A549 (cell line): ENCODE measurements around the gene ZNF557.

Experiments used
- CEBPB ChIP-seq, 2 experiments: fragments of >200 bp in 1 of 2; sonication (Bioruptor Twin) in 1 of 2; formaldehyde crosslinking in 1 of 2; IDR thresholded peaks; 2 replicates each; pipeline ENCODE4 v1.6.1; 2012 to 2016
- CHD2 ChIP-seq: fragments of 150-350 bp; IDR thresholded peaks from 2 replicates; pipeline ENCODE4 v1.6.1; 2014; ENCODE audit warnings: low read length; ENCODE audit not compliant: partially characterized antibody
- CHD4 ChIP-seq: fragments of 200-600 bp; sonication (generic); IDR thresholded peaks from 2 replicates; pipeline ENCODE4 v1.6.1; 2016; ENCODE audit warnings: antibody characterized with exemption, mild to moderate bottlenecking, borderline replicate concordance
- EP300 ChIP-seq, 2 experiments: fragments of >200 bp; sonication (Bioruptor Twin); formaldehyde crosslinking; IDR thresholded peaks; 2 replicates in 1 of 2; 3 replicates in 1 of 2; pipeline ENCODE4 v1.6.1; 2016 to 2017
- ESRRA ChIP-seq: fragments of 150-350 bp; IDR thresholded peaks from 2 replicates; pipeline ENCODE4 v1.6.1; 2014; ENCODE audit warnings: mild to moderate bottlenecking, low read length, borderline replicate concordance
- FOSB ChIP-seq: fragments of 250-450 bp; sonication (Bioruptor Pico); IDR thresholded peaks from 2 replicates; pipeline ENCODE4 v1.5.0; 2020; ENCODE audit warnings: mild to moderate bottlenecking, moderate library complexity
- HDAC2 ChIP-seq: fragments of 200-600 bp; sonication (generic); IDR thresholded peaks from 2 replicates; pipeline ENCODE4 v1.6.1; 2016
- RAD21 ChIP-seq, 2 experiments: fragments of >200 bp in 1 of 2; sonication (Bioruptor Twin) in 1 of 2; formaldehyde crosslinking in 1 of 2; IDR thresholded peaks in 1 of 2; conservative IDR thresholded peaks in 1 of 2; 2 replicates in 1 of 2; 3 replicates in 1 of 2; pipeline ENCODE4 v1.6.1; 2012 to 2018; ENCODE audit warnings: inconsistent platforms in 1 of 2
- RFX5 ChIP-seq: fragments of 450-650 bp; IDR thresholded peaks from 2 replicates; pipeline ENCODE4 v1.7.1; 2014; ENCODE audit warnings: antibody characterized with exemption, mild to moderate bottlenecking, moderate library complexity
- TF ChIP-seq, protein P1 (sequence below): fragments of >200 bp; sonication (Bioruptor Twin); formaldehyde crosslinking; IDR thresholded peaks from 3 replicates; pipeline ENCODE4 v1.5.1; 2016
- TF ChIP-seq, protein P2 (sequence below): IDR thresholded peaks from 2 replicates; pipeline ENCODE4 v1.6.1; 2012

DNA sequence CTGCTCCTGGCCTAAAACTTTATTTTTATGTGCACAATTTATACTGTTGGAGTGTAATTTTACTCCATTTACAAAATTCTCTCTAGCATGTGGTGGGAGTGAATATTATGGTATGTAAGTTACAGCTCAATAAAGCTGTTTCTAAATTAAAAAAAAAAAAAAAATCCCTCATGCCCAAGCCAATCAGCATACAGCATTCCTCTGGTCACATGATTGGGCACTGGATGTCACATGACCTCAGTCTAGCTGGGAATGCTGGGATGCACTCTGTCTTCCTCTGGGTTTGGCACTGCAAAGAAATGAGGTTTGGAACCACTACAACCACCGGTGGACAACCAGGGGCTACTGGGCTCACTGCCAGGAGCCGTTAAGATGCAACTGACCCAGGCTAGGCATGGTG is 67.6 kb downstream of the ZNF557 start:
- TF ChIP-seq EP300 (IDR thresholded peaks at IDR 0.05) (no peak), RFX5 (no peak), CHD4 (no peak), HDAC2 (no peak), ESRRA (no peak), CEBPB (IDR thresholded peaks at IDR 0.05) (no peak), CHD2 (no peak), RAD21 (conservative IDR thresholded peaks at IDR 0.05 in 1 of 2, IDR thresholded peaks at IDR 0.05 in 1 of 2) (no peak), FOSB (no peak)
- TF ChIP-seq, protein P1, sequence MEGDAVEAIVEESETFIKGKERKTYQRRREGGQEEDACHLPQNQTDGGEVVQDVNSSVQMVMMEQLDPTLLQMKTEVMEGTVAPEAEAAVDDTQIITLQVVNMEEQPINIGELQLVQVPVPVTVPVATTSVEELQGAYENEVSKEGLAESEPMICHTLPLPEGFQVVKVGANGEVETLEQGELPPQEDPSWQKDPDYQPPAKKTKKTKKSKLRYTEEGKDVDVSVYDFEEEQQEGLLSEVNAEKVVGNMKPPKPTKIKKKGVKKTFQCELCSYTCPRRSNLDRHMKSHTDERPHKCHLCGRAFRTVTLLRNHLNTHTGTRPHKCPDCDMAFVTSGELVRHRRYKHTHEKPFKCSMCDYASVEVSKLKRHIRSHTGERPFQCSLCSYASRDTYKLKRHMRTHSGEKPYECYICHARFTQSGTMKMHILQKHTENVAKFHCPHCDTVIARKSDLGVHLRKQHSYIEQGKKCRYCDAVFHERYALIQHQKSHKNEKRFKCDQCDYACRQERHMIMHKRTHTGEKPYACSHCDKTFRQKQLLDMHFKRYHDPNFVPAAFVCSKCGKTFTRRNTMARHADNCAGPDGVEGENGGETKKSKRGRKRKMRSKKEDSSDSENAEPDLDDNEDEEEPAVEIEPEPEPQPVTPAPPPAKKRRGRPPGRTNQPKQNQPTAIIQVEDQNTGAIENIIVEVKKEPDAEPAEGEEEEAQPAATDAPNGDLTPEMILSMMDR: no peak
- TF ChIP-seq, protein P2, sequence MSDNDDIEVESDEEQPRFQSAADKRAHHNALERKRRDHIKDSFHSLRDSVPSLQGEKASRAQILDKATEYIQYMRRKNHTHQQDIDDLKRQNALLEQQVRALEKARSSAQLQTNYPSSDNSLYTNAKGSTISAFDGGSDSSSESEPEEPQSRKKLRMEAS: no peak
